GM12878 (cell line): ENCODE data around the gene CNNM4. TPM values are rescaled to one million over a fixed set of nuclear protein-coding genes. Genes with fewer than 3 reads are reported as not detected.

Experiments used
- ATAC-seq: fragments of 200-7000 bp; cut with Tn5 transposase; 3 replicates; pipeline ENCODE4 v1.9.1; 2020; ENCODE audit warnings: mild to moderate bottlenecking, moderate library complexity
- Bru-seq: library from RNA; stranded (reverse); fragments of 400-500 nt; gene quantifications from one replicate; lab custom pipeline; 2021; lab: Mats Ljungman, UMichigan
- BruChase-seq, 2 experiments: library from RNA; stranded (reverse); fragments of 400-500 nt; gene quantifications; one replicate each; lab custom pipeline; 2021; lab: Mats Ljungman, UMichigan
- BruUV-seq: library from RNA; stranded (reverse); fragments of 400-500 nt; replicated peaks from 2 replicates; lab custom pipeline; 2021; lab: Mats Ljungman, UMichigan
- CTCF ChIA-PET: fragments of 300-600 bp; sonication (Branson Sonifier 250); formaldehyde crosslinking; extraction: SDS; loops from one replicate; lab custom pipeline; 2021; ENCODE audit warnings: inconsistent platforms; lab: Yijun Ruan, JAX
- POLR2A ChIA-PET: fragments of 350-600 bp; formaldehyde crosslinking; extraction: SDS; loops from one replicate; lab custom pipeline; 2021; ENCODE audit warnings: inconsistent platforms; lab: Charles Lee
- RAD21 ChIA-PET: fragments of 300-600 bp; sonication (Branson Sonifier 250); formaldehyde crosslinking; loops from one replicate; lab custom pipeline; 2023; ENCODE audit warnings: antibody characterized with exemption; ENCODE audit not compliant: unreplicated experiment; lab: Charles Lee
- SMC1A ChIA-PET: fragments of 300-600 bp; sonication (Branson Sonifier 250); formaldehyde crosslinking; loops from one replicate; lab custom pipeline; 2023; ENCODE audit not compliant: unreplicated experiment, uncharacterized antibody; lab: Charles Lee
- DNase-seq: peaks from one replicate; pipeline ENCODE4 v3.0.0-alpha.2; 2011; ENCODE audit warnings: low read depth, low spot score
- FAIRE-seq: peaks from 3 replicates; lab custom pipeline; 2011; peaks lifted over from hg19 to GRCh38; lab: Jason Lieb, UNC
- H2AFZ ChIP-seq: 2 replicates; pipeline ENCODE4 v1.6.0; 2011; ENCODE audit warnings: low read depth, low read length, control low read depth; ENCODE audit not compliant: control insufficient read depth
- H3K27ac ChIP-seq: 2 replicates; pipeline ENCODE4 v1.5.1; 2011; ENCODE audit warnings: control low read depth; ENCODE audit not compliant: control insufficient read depth, insufficient read depth
- H3K27me3 ChIP-seq, 2 experiments: replicated peaks in 1 of 2; 2 replicates each; pipeline versions ENCODE4 v1.6.0 to v1.6.1; 2011; ENCODE audit warnings: low read length in 1 of 2; ENCODE audit not compliant: control insufficient read depth in 2 of 2, insufficient read depth in 2 of 2
- H3K36me3 ChIP-seq, 2 experiments: 2 replicates each; pipeline ENCODE4 v1.5.1; 2011; ENCODE audit warnings: low read length in 1 of 2; ENCODE audit not compliant: control insufficient read depth in 2 of 2, insufficient read depth in 2 of 2
- H3K4me1 ChIP-seq: 2 replicates; pipeline ENCODE4 v1.6.1; 2011; ENCODE audit warnings: mild to moderate bottlenecking, low read length, moderate library complexity, mixed read lengths; ENCODE audit not compliant: control insufficient read depth, insufficient read depth
- H3K4me2 ChIP-seq: 2 replicates; pipeline ENCODE4 v1.6.0; 2011; ENCODE audit warnings: control low read depth; ENCODE audit not compliant: control insufficient read depth, insufficient read depth
- H3K4me3 ChIP-seq: fragments of 200-600 bp; sonication (generic); 2 replicates; pipeline ENCODE4 v1.5.1; 2016
- H3K79me2 ChIP-seq: 2 replicates; pipeline ENCODE4 v1.6.0; 2011; ENCODE audit warnings: low read length; ENCODE audit not compliant: control insufficient read depth, insufficient read depth
- H3K9ac ChIP-seq: 2 replicates; pipeline ENCODE4 v1.8.0; 2011; ENCODE audit warnings: low read length, control low read depth, mixed read lengths; ENCODE audit not compliant: control insufficient read depth, insufficient read depth
- H3K9me3 ChIP-seq: replicated peaks from 3 replicates; pipeline ENCODE4 v1.5.1; 2011; ENCODE audit warnings: mild to moderate bottlenecking, low read length; ENCODE audit not compliant: control insufficient read depth, insufficient read depth
- H4K20me1 ChIP-seq: 2 replicates; pipeline ENCODE4 v1.6.0; 2011; ENCODE audit not compliant: control insufficient read depth, insufficient read depth
- ATF7 ChIP-seq: fragments of 450-650 bp; IDR thresholded peaks from 2 replicates; pipeline ENCODE4 v1.6.1; 2016; ENCODE audit warnings: low read depth, mild to moderate bottlenecking
- BCLAF1 ChIP-seq: fragments of 450-650 bp; IDR thresholded peaks from 2 replicates; pipeline ENCODE4 v1.6.1; 2017; ENCODE audit warnings: antibody characterized with exemption, mild to moderate bottlenecking, moderate library complexity
- CHD2 ChIP-seq: IDR thresholded peaks from 2 replicates; pipeline ENCODE4 v1.6.1; 2011; ENCODE audit warnings: low read depth, low read length, improper control_type of control experiment, borderline replicate concordance
- IKZF2 ChIP-seq, 2 experiments: fragments of 450-650 bp; IDR thresholded peaks; 2 replicates each; pipeline ENCODE4 v1.6.1; 2017; ENCODE audit warnings: mild to moderate bottlenecking in 2 of 2, moderate library complexity in 2 of 2
- KDM1A ChIP-seq: fragments of 200-600 bp; sonication (generic); IDR thresholded peaks from 2 replicates; pipeline ENCODE4 v1.6.1; 2016; ENCODE audit warnings: borderline replicate concordance
- MEF2B ChIP-seq: fragments of 450-650 bp; IDR thresholded peaks from 2 replicates; pipeline ENCODE4 v1.6.1; 2018; ENCODE audit warnings: mild to moderate bottlenecking, moderate library complexity; ENCODE audit not compliant: partially characterized antibody, poor library complexity, severe bottlenecking
- RAD21 ChIP-seq: IDR thresholded peaks from 2 replicates; pipeline ENCODE4 v1.6.1; 2011; ENCODE audit warnings: mild to moderate bottlenecking, low read depth, low read length, moderate library complexity; ENCODE audit not compliant: insufficient read depth
- SIN3A ChIP-seq: IDR thresholded peaks from 2 replicates; pipeline ENCODE4 v1.6.1; 2012; ENCODE audit warnings: low read depth, low read length, improper control_type of control experiment
- SPI1 ChIP-seq: IDR thresholded peaks from 2 replicates; pipeline ENCODE4 v1.6.1; 2011; ENCODE audit warnings: low read depth, mild to moderate bottlenecking, low read length, moderate library complexity, borderline replicate concordance; ENCODE audit not compliant: insufficient read depth
- SRF ChIP-seq, 2 experiments: IDR thresholded peaks; 2 replicates each; pipeline ENCODE4 v1.6.1; 2011; ENCODE audit warnings: low read depth in 2 of 2, low read length in 2 of 2, mild to moderate bottlenecking in 1 of 2, moderate library complexity in 1 of 2
- YY1 ChIP-seq: IDR thresholded peaks from 2 replicates; pipeline ENCODE4 v1.6.1; 2011; ENCODE audit warnings: low read depth, mild to moderate bottlenecking, low read length
- ZNF384 ChIP-seq: IDR thresholded peaks from 2 replicates; pipeline ENCODE4 v1.6.1; 2012; ENCODE audit warnings: low read depth, mild to moderate bottlenecking, low read length, improper control_type of control experiment, borderline replicate concordance
- WGBS: methylation state at CpG from one replicate; pipeline ENCODE4 v1.1.6; 2016; ENCODE audit warnings: low lambda C conversion rate; ENCODE audit not compliant: insufficient replicate concordance, insufficient coverage; ENCODE audit errors: missing lambda C conversion rate; 5-methylcytosine and 5-hydroxymethylcytosine counted together
- in situ Hi-C: fragments of 300-500 bp; cut with MboI; formaldehyde crosslinking; loops from 9 replicates; pipeline ENCODE4 v1.14.3; 2018; ENCODE audit warnings: mixed read lengths
- intact Hi-C: fragments of 100-400 bp; cut with micrococcal nuclease; formaldehyde crosslinking; loops from one replicate; pipeline ENCODE4 v1.14.2; 2022; ENCODE audit not compliant: unreplicated experiment
- long read RNA-seq, 2 experiments: library from polyadenylated mRNA; unstranded; transcript quantifications; one replicate each; pipeline ENCODE4 v2.0.0, GENCODE V29; 2019 to 2020
- polyA minus RNA-seq, 3 experiments: library from RNA; depleted of rRNA, polyadenylated mRNA; stranded (reverse); fragments of >200 nt; gene quantifications; 2 replicates each; pipeline ENCODE4 v1.2.3, GENCODE V29; 2011
- polyA plus RNA-seq, 11 experiments: library from polyadenylated mRNA; depleted of rRNA in 4 of 11; unstranded in 6 of 11; stranded (reverse) in 5 of 11; fragments of >200 nt; fragmentation: Nextera tagmentation in 4 of 11; fragmentation: Illumina TruSeq in 1 of 11; extraction: Ambion mirVana in 4 of 11; extraction: Trizol in 1 of 11; gene quantifications; 1 replicate in 1 of 11; 2 replicates in 10 of 11; pipeline versions ENCODE4 v1.2.1 to v1.2.3, GENCODE V29; 2011 to 2016; ENCODE audit warnings: inconsistent platforms in 2 of 11, missing spikeins in 2 of 11, low read depth in 1 of 11
- total RNA-seq, 4 experiments: library from RNA; depleted of rRNA in 3 of 4; stranded (reverse); fragments of >200 nt in 3 of 4; fragmentation: Illumina TruSeq in 1 of 4; extraction: Trizol in 1 of 4; gene quantifications; 2 replicates each; pipeline versions ENCODE4 v1.2.1 to v1.2.3, GENCODE V29; 2013 to 2021

CNNM4 gene
- 38.9 and 42.1 TPM in 2 replicates for total RNA-seq (2013; cell fraction: nucleolus; rRNA removed)
- total RNA-seq (2014; rRNA removed): 6.6 and 9.0 TPM in 2 replicates
- total RNA-seq (2014; rRNA removed; fragmentation: Illumina TruSeq; extraction: Trizol): 6.4 and 7.2 TPM in 2 replicates
- 13.8 and 14.4 TPM in 2 replicates for total RNA-seq (2021)
- polyA plus RNA-seq (2011; ENCODE audit: low read depth): 7.6 TPM
- 5.3 and 10.1 TPM in 2 replicates for polyA plus RNA-seq (2011; rRNA removed)
- 13.4 and 15.7 TPM in 2 replicates for polyA plus RNA-seq (2011; cell fraction: cytosol; rRNA removed)
- 14.4 and 17.6 TPM in 2 replicates for polyA plus RNA-seq (2011; cell fraction: nucleus; rRNA removed)
- 11.7 and 18.3 TPM in 2 replicates for polyA plus RNA-seq (2012)
- polyA plus RNA-seq (2014; fragmentation: Illumina TruSeq; extraction: Trizol): 12.6 and 13.7 TPM in 2 replicates
- polyA plus RNA-seq (2014; fragmentation: Nextera tagmentation; extraction: Ambion mirVana): 1 to 10 TPM; 2.4 to 2.8 TPM
- polyA plus RNA-seq (2014; rRNA removed): 10.1 and 10.4 TPM in 2 replicates
- polyA plus RNA-seq (2016; fragmentation: Nextera tagmentation; extraction: Ambion mirVana): 1 to 10 TPM; 2.7 to 7.2 TPM
- polyA minus RNA-seq (2011; rRNA and poly(A)+ RNA removed): 16.5 and 23.7 TPM in 2 replicates
- polyA minus RNA-seq (2011; cell fraction: cytosol; rRNA and poly(A)+ RNA removed): 8.3 and 10.2 TPM in 2 replicates
- polyA minus RNA-seq (2011; cell fraction: nucleus; rRNA and poly(A)+ RNA removed): 10.4 and 13.0 TPM in 2 replicates
- percentile 69 among the genes with signal in this experiment for Bru-seq, nascent RNA
- percentile 65 among the genes with signal in this experiment for BruChase-seq, experiment 1, labeled RNA remaining after a 6-hour chase
- percentile 71 among the genes with signal in this experiment for BruChase-seq, experiment 2, labeled RNA remaining after a 2-hour chase
- long read RNA-seq, experiment 1, partial matches to known transcripts: 0 of 1 reads
- long read RNA-seq, experiment 1, other reads (novel, unspliced or antisense): 1 of 1 reads
- long read RNA-seq, experiment 2, partial matches to known transcripts: 0 of 3 reads
- long read RNA-seq, experiment 2, other reads (novel, unspliced or antisense): 3 of 3 reads

- DNase-seq (peak; percentile 61), ATAC-seq (peak; percentile 86), FAIRE-seq (peak; percentile 38)
- Histone ChIP-seq H3K79me2 (peaks cover 45% of the 10 kb centered on the region), H3K4me3 (peak within 1 kb of the TSS; percentile 91), H3K9me3 (no peaks in the 10 kb centered on the region), H3K4me1 (peaks cover 9% of the 10 kb centered on the region), H3K27ac (peak within 1 kb of the TSS; percentile 67), H4K20me1 (no peaks in the 10 kb centered on the region), H3K27me3 (no peaks in the 10 kb centered on the region), H3K4me2 (peak within 1 kb of the TSS; percentile 100), H3K36me3 (no peaks in the 10 kb centered on the region), H2AFZ (peak within 1 kb of the TSS; percentile 92), H3K9ac (peak within 1 kb of the TSS; percentile 84)
- in situ Hi-C loops: no loop called here
- BruUV-seq: no TSS peak
- intact Hi-C loops: loop anchor here (1.0 to 10.0 kb wide), 4 partner anchors 14 to 226 kb away; partner anchors contain the start of genes ARID5A, KANSL3 and LMAN2L
- POLR2A ChIA-PET: interaction anchor here (0.5 to 7.5 kb wide), 10 partner anchors 14 to 412 kb away, joined by 3 to 88 read pairs (median 3); partner anchors contain the start of gene LMAN2L
- CTCF ChIA-PET: interaction anchor here (0.8 to 7.5 kb wide), 15 partner anchors 15 to 232 kb away, joined by 3 to 153 read pairs (median 4); partner anchors contain the start of genes KANSL3 and LMAN2L
- 8% methylated on average over 59 of the region's 62 CpGs for WGBS
- SMC1A ChIA-PET: interaction anchor here (1.0 to 5.9 kb wide), 6 partner anchors 10 to 97 kb away, joined by 3 to 100 read pairs (median 5); partner anchors contain the start of gene ANKRD39
- RAD21 ChIA-PET: interaction anchor here (1.0 to 6.4 kb wide), 8 partner anchors 14 to 123 kb away, joined by 3 to 92 read pairs (median 6); partner anchors contain the start of genes ANKRD39, KANSL3 and LMAN2L
- TF ChIP-seq YY1 (no peak), ZNF384 (no peak), CHD2 (peak; percentile 72; the same call in 1 of the 2 replicates), IKZF2 (IDR thresholded peaks at IDR 0.05) (peak; percentile 18 to 27; a peak in 1 of 4 replicates), ATF7 (no peak), SIN3A (no peak), MEF2B (no peak), RAD21 (no peak), BCLAF1 (no peak), SRF (IDR thresholded peaks at IDR 0.05; ENCODE audit: low read depth in 2 of 2, low read length in 2 of 2) (no peak), KDM1A (no peak), SPI1 (no peak)
Measured at GRCh38 chr2:96760036-96760985, at the start of gene CNNM4. Gene CNNM4, plus strand, starts transcription at chr2:96760902. Its CDS starts 98 bp downstream, at chr2:96761000.
